ENCODE measurements around the gene CHGA. TPM values are rescaled to one million over a fixed set of nuclear protein-coding genes. Genes with fewer than 3 reads are reported as not detected.

The CHGA gene
- total and polyA plus RNA-seq, 2 donors from 2014 or later, result 0.38 to 6.6 TPM

DNA sequence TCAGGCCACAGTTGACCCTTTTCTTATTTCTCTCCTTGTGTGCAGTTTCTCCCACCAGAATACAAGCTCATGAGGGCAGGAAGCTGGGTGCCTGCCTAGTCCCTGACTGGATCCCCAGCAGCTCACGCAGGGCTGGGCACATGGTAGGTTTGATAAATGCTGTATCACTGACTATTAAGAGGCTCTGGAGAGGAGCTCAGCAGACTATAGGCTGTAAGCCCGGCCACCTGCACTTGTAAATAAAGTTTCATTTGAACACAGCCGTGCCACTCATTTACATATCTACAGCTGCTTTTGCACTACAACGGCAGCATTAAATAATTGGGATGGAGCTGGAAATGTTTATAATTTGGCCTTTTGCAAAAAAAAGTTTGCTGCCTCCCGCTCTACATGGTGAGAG is 32.0 kb downstream of the CHGA start:
- H3K27me3 ChIP-seq (ENCODE audit: control insufficient read depth, insufficient read depth, low read length), result no peaks in the 10 kb centered on the region
- TF ChIP-seq, protein P1, sequence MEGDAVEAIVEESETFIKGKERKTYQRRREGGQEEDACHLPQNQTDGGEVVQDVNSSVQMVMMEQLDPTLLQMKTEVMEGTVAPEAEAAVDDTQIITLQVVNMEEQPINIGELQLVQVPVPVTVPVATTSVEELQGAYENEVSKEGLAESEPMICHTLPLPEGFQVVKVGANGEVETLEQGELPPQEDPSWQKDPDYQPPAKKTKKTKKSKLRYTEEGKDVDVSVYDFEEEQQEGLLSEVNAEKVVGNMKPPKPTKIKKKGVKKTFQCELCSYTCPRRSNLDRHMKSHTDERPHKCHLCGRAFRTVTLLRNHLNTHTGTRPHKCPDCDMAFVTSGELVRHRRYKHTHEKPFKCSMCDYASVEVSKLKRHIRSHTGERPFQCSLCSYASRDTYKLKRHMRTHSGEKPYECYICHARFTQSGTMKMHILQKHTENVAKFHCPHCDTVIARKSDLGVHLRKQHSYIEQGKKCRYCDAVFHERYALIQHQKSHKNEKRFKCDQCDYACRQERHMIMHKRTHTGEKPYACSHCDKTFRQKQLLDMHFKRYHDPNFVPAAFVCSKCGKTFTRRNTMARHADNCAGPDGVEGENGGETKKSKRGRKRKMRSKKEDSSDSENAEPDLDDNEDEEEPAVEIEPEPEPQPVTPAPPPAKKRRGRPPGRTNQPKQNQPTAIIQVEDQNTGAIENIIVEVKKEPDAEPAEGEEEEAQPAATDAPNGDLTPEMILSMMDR (IDR thresholded peaks at IDR 0.05; ENCODE audit: borderline replicate concordance, extremely low read depth, insufficient read depth), result no peak
- intact Hi-C loops (cut with DNase I), result loop anchor here (10.0 kb wide), 1 partner anchor 180 kb away; no protein-coding TSS in a partner anchor
- peaks cover 0 to 2% (median 0%) of the 10 kb centered on the region in 3 donors for H3K4me1 ChIP-seq (ENCODE audit: control insufficient read depth in 2 of 3, insufficient read depth in 2 of 3, low read depth in 1 of 3, low read length in 3 of 3)
- FAIRE-seq, result no peak
- H3K36me3 ChIP-seq (ENCODE audit: control insufficient read depth in 2 of 3, insufficient read depth in 3 of 3, low read length in 3 of 3), result peaks cover 0 to 38% (median 27%) of the 10 kb centered on the region in 3 donors
- DNase-seq, result peak in 1 of 5 donors; percentile 25
- no peak overlapping the region for H3K4me3 ChIP-seq (ENCODE audit: low read length in 3 of 3)
- H3K27ac ChIP-seq (ENCODE audit: low read depth in 2 of 2, low read length in 2 of 2), result no peak overlapping the region
- no peaks in the 10 kb centered on the region for H3K9me3 ChIP-seq (ENCODE audit: control insufficient read depth in 2 of 3, insufficient read depth in 1 of 3, low read length in 3 of 3)
- no peak overlapping the region for H3K9ac ChIP-seq (ENCODE audit: low read length in 3 of 3)

DNA sequence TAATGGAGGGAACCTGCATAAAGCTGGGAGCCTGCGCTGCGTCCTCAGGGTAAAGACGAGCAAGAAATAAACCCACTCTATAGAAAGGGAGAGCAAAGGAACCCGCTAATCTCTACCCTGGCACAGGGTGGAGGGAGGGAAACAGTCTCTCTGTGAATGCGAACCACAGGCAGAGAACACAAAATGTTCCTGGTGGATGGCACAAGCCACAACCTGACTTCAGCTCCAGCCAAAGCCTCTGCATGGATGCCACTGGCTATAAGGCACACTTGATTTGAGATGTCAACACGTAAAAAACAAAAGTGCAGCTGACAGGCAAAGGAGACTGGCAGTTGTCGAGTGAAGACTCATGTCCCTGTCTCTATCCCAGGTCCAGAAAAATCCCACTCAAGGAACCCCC is 32.4 kb downstream of the CHGA start:
- Histone ChIP-seq H3K27me3 (ENCODE audit: control insufficient read depth, insufficient read depth, low read length) (no peaks in the 10 kb centered on the region), H3K4me3 (ENCODE audit: low read length in 3 of 3) (no peak overlapping the region), H3K36me3 (ENCODE audit: control insufficient read depth in 2 of 3, insufficient read depth in 3 of 3, low read length in 3 of 3) (peaks cover 0 to 33% (median 27%) of the 10 kb centered on the region in 3 donors), H3K27ac (ENCODE audit: low read depth in 2 of 2, low read length in 2 of 2) (no peak overlapping the region), H3K4me1 (ENCODE audit: control insufficient read depth in 2 of 3, insufficient read depth in 2 of 3, low read depth in 1 of 3, low read length in 3 of 3) (peaks cover 0 to 2% (median 0%) of the 10 kb centered on the region in 3 donors), H3K9ac (ENCODE audit: low read length in 3 of 3) (no peak overlapping the region), H3K9me3 (ENCODE audit: control insufficient read depth in 2 of 3, insufficient read depth in 1 of 3, low read length in 3 of 3) (no peaks in the 10 kb centered on the region)
- DNase-seq (peak in 1 of 5 donors; percentile 10), FAIRE-seq (no peak)
- TF ChIP-seq, protein P1 (IDR thresholded peaks at IDR 0.05; ENCODE audit: borderline replicate concordance, extremely low read depth, insufficient read depth), result no peak
- intact Hi-C loops (cut with DNase I), result loop anchor here (10.0 kb wide), 1 partner anchor 179 kb away; no protein-coding TSS in a partner anchor

DNA sequence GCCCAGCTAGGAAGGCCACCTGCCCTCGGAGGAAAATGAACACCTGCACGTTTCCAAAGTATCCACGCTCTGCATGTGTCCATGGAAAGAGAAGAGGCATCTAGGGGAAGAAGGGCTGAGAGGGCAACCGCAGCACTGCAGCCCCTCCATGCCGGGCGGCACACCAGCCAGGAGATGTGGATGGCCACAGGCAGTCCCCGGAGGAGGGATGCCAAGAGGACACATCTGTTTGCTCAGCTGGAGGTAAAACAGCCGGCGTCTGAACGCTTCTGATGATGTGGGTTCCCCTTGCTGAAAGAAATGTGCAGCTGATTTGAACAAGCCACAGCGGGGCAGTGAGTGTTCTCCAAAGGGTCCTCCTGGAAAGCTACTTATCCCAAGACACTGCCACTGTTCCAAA is 34.0 kb downstream of the CHGA start:
- H3K27me3 ChIP-seq (ENCODE audit: control insufficient read depth, insufficient read depth, low read length), result no peaks in the 10 kb centered on the region
- DNase-seq (peak in 1 of 5 donors; percentile 49), FAIRE-seq (no peak)
- intact Hi-C loops (cut with DNase I), result loop anchor here (10.0 kb wide), 1 partner anchor 178 kb away; no protein-coding TSS in a partner anchor
- no peaks in the 10 kb centered on the region for H3K4me1 ChIP-seq (ENCODE audit: control insufficient read depth in 2 of 3, insufficient read depth in 2 of 3, low read depth in 1 of 3, low read length in 3 of 3)
- no peaks in the 10 kb centered on the region for H3K9me3 ChIP-seq (ENCODE audit: control insufficient read depth in 2 of 3, insufficient read depth in 1 of 3, low read length in 3 of 3)
- TF ChIP-seq, protein P1 (IDR thresholded peaks at IDR 0.05; ENCODE audit: borderline replicate concordance, extremely low read depth, insufficient read depth), result no peak
- H3K36me3 ChIP-seq (ENCODE audit: control insufficient read depth in 2 of 3, insufficient read depth in 3 of 3, low read length in 3 of 3), result peaks cover 0 to 35% (median 20%) of the 10 kb centered on the region in 3 donors
- no peak overlapping the region for H3K9ac ChIP-seq (ENCODE audit: low read length in 3 of 3)
- no peak overlapping the region for H3K27ac ChIP-seq (ENCODE audit: low read depth in 2 of 2, low read length in 2 of 2)
- H3K4me3 ChIP-seq (ENCODE audit: low read length in 3 of 3), result no peak overlapping the region
